NCI-H510A treated with DMSO at 0.1 percent for 48 hours (cell line): ENCODE measurements around the gene TRPT1.

ENCODE experiments used
- DNase-seq: peaks from one replicate; lab custom pipeline; 2025; lab: John Stamatoyannopoulos, UW

The TRPT1 gene

DNA sequence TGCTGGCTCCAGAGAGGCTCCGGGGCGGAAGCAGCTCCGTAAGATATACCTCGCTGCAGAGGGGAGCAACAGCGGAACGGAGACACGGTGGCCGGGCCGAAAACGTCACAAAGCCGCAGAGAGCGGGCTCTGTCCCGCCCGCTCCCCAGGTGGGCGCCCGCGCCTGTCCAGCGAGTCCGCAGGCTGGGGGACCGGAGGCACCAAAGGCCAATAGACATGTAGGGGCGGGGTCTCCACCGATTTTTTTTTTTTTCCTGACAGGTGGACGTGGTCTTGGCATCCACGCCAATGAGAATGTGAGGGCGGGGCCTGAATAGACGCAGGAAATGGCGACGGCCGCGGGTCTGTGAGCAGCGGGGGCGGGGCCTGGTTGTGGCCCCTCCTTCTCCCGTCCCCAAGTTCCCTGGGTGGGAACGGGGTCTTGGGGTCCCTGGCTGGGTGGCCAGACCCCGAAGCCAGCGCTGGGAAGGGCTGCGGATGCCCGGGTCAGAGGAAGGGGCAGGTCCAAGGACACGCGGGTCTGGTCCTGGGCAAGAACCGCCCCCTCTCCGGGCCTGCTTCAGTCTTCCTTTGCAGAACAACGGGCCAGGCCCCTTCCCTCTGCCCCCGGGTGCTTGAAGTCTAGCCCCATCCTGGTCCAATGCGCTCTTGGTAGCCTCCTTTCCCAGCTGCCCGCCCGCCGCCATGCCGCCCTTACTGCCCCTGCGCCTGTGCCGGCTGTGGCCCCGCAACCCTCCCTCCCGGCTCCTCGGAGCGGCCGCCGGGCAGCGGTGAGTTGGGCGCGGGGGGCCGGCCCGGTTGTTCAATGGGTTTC lies 4.4 kb upstream of the TRPT1 start, which contains the start of gene DNAJC4:
TSS of gene DNAJC4 (plus strand) at position 378 of the 814 bp plus-strand sequence. CDS start at position 685, 307 bp downstream.
- peak; percentile 95 for DNase-seq

DNA sequence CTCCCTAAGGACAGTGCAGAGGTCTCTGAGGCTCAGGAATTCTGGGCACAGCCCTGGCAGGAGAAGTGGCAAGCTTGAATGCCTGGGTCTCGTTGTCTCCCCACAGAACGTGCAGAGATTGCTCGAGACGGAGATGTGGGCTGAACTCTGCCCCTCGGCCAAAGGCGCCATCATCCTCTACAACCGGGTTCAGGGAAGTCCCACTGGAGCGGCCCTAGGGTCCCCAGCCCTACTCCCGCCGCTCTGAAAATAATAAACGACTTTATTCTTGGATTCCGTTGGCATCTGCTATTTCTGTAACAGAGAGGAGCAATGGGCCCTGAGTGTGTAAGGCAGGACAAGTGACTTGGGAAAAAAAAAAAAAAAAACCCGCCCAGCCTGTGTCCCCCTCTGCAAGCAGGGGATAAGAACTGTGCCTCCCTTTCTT lies 3.8 kb upstream of the TRPT1 start:
- no peak for DNase-seq

DNA sequence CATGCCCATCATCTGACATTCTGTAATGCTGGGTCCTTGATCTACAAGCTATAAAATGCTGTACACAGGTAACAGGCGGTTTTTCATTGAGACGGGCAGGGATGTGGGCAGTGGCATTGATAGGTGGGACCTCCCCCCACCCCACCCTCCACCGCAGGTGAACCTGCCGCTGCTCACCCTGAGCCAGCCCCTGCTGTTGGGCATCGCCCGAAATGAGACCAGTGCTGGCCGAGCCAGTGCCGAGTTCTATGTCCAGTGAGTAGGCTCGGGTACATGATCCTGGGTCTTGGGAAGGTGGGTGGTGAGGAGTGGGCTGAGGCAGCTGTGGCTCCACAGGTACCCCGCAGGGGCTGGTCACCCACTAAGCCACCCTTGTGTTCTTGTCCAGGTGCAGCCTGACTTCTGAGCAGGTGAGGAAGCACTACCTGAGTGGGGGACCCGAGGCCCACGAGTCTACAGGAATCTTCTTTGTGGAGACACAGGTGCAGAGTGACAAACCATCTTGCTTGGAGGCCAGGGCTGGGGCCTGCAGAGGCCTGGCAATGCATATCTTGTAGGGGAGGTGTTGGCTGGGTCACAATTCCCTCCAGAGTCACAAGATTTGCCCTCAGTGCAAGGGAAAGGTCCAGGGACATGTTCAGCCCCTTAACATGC lies 3.2 kb upstream of the TRPT1 start:
- no peak for DNase-seq

DNA sequence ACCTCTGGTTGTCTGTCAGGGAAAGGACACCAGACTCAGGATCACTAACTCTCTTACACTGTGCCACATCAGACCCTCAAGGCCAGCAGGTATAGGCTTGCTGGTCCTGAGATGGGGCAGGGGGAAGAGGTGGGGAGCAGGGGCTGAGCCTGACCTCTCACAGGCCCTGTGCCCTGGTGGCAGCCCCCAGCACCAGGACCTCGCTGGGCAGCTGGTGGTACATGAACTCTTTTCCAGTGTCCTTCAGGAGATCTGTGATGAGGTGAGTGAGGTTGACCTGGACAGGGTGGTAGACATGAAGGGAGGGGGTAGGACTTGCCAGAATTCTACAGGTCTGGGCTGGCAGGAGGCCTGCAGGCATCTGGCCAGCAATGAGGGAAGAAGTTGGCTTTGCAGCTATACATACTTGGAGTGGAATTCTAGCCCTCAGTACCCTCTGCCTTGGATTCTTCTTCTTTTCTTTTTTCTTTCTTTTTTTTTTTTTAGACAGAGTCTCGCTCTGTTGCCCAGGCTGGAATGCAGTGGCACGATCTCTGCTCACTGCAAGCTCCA lies 1.5 kb upstream of the TRPT1 start:
- DNase-seq = no peak

DNA sequence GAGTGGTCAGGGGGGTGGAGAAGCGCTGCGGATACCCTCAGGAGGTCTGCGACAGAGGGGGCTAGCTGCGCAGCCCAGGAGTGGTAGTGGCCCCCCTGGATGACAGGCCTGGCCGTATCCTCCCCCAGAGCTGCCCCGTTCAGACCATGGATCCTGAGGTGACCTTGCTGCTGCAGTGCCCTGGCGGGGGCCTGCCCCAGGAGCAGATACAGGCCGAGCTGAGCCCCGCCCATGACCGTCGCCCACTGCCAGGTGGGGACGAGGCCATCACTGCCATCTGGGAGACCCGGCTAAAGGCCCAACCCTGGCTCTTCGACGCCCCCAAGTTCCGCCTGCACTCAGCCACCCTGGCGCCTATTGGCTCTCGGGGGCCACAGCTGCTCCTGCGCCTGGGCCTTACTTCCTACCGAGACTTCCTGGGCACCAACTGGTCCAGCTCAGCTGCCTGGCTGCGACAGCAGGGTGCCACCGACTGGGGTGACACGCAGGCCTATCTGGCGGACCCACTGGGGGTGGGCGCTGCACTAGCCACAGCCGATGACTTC lies 593 bp upstream of the TRPT1 start:
- peak; percentile 74 for DNase-seq

DNA sequence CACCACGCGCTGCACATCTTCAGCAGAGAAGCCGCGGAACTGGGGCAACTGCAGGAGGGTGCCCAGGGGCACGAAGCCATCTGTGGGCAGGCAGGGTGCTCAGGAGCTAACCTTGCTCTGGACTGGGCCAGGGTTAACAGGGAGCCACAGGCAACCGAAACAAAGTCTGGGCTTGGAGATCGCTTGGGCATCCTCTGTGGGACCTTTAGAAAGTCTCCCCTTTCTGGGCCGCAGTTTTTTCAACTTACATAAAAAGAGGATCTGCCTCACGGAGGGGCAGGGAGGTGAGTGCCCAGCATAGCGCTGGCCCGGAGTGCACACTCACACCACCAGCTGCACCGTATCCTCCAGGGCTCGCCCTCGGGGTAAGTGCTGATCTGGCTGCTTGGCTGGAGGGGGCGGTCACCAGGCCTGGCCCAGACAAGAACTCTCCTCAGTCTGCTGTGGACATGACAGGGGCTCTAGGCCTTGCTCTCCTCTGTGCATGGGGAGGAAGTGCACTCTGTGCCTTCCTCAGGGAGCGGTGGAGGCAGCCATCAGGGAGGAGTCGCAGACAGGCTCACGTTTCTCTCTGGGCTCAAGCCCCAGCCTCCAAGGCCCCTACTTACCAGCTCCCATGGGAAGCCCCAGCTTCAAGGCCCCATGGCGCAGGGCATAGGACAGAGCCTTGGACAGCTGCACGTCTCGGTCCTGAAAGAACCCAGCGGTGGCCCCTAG lies 937 bp downstream of the TRPT1 start:
- DNase-seq = no peak

DNA sequence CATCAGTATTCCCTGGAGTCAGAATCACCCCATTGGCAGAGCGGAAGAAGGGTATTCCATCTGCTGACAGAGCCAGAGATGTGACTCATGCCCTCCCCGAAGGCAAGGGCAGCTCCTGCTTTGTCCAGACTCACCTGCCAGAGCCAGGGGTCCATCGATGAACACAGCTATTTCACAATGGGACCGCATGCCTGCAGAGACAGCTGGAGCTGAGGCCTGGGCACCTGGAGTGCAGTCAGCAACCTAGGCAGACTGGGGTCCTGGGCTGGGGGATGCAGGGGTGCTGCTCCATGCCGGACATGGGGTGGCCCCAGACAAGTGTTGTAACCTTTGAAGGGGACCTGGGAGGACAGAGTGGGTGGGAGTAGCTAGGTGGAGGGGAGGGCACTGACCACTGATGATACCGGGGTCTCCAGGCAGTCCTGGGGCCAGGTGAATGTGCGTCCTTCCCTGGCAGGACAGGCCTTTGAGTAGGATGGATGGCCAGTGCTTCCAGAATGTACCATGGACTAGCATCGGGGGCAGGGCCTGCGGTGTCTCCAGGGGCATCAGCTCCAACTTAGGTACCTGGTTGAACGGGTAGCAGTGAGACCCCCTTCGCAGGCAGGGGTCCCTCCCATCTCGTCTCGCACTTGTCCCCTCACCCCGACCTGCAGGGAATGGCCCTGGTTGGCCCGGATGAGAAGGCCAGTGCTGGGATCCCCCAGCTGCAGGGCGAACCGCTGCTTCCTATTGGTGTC lies 1.7 kb downstream of the TRPT1 start:
- DNase-seq = no peak

DNA sequence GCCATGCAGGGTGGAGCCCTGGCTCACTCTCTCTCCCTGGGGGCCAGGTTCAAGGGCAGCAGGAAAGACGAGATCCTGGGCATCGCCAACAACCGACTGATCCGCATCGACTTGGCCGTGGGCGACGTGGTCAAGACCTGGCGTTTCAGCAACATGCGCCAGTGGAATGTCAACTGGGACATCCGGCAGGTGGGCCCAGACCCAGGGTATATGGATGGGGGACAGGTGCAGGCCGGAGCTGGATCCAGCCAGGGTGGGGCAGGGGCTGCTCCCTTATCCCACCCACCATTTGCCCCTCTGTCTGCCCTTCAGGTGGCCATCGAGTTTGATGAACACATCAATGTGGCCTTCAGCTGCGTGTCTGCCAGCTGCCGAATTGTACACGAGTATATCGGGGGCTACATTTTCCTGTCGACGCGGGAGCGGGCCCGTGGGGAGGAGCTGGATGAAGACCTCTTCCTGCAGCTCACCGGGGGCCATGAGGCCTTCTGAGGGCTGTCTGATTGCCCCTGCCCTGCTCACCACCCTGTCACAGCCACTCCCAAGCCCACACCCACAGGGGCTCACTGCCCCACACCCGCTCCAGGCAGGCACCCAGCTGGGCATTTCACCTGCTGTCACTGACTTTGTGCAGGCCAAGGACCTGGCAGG lies 2.9 kb downstream of the TRPT1 start:
- DNase-seq = no peak

DNA sequence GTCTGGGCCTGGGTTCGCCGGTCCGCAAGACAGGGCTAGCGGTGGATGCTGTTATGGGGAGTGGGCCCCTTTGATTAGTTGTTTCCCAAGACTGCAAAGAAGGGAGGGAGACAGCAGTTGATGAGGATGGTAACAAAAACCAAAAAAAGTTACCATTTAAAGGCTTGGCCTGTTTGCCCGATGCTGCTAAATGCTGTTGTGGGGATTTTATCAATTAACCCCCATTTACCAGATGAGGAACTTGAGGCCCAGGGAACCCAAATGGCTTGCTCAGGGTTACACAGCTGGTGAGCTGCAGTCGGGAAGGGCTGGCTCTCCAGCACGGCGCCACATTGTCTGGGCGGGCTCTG lies 3.4 kb downstream of the TRPT1 start:
- no peak for DNase-seq

DNA sequence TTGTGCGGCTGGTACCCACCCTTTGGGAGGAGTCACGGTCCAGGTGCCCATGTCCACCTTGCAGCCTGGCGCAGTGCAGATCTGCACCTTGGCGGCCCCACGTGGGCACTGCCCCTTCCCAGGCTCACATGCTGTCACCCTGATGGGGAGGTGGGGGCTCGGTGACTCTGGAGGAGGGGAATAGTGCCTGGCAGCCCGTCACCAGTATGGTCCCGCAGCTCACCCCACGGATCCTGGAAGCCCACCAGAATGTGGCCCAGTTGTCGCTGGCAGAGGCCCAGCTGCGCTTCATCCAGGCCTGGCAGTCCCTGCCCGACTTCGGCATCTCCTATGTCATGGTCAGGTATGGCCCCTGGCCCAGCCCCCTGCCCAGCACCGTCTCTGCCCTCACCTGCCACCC lies 5.2 kb downstream of the TRPT1 start:
- no peak for DNase-seq

DNA sequence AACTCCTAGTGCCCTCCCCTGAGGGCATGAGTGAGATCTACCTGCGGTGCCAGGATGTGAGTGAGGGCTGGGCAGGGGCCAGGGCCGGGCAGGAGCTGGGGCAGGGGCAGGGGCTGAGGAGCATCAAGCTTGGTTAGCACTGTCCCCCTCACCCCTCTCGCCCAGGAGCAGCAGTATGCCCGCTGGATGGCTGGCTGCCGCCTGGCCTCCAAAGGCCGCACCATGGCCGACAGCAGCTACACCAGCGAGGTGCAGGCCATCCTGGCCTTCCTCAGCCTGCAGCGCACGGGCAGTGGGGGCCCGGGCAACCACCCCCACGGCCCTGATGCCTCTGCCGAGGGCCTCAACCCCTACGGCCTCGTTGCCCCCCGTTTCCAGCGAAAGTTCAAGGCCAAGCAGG lies 5.7 kb downstream of the TRPT1 start:
- no peak for DNase-seq

DNA sequence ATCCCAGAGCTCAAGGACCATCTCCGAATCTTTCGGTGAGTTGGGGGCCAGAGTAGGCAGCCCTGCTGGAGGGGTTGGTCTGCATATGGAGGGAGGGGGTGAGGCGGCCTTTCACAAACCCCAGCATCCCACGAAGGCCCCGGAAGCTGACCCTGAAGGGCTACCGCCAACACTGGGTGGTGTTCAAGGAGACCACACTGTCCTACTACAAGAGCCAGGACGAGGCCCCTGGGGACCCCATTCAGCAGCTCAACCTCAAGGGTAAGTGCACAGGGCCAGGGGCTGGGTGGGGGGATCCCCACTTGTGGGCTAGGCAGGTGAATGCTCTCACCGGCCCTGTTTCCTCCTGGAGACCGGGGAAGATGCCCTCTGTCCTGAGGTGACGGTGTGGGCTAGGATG lies 6.2 kb downstream of the TRPT1 start:
- no peak for DNase-seq

DNA sequence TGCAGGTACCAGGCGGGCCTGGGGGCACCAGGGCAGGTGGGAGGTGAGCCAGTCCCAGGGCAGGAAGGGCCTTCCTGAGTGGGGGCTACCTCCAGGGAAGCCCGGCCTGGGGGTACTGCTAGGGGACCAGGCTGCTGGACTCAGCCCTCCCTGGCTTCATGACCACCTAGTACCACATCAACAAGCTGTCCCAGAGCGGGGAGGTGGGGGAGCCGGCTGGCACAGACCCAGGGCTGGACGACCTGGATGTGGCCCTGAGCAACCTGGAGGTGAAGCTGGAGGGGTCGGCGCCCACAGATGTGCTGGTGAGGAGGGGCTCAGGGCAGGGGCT lies 6.7 kb downstream of the TRPT1 start:
- no peak for DNase-seq

DNA sequence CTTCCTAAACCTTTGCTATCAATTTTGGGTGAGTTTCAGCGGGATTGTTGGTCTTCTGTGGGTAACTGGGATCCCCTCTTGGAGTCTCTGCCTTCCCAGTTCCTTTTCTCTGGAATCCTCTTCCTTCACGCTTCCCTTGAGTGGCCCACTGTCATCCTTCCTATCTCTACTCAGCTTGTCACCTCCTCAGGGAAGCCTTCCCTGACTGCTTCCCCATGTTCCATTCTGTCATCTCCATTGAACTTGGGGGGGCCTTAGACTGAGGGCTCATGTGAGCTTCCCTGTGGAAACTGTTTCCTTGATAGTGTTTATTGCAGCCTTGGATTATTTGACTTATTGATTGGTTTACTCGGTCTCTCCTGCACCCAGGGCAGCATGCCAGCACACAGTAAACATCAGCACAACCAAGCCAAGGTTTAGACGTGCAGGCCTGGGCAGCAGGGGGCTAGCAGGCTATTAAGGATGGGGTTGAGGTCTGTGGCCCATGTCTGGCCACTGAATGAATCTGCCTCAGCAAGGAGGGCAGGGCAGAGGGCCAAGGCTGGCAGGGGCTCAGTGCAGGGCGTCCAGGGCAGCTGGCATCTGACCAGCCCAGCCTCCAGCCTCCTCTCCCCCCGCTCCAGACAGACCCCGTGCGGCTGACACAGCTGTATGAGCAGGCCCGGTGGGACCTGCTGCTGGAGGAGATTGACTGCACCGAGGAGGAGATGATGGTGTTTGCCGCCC lies 7.2 kb downstream of the TRPT1 start:
- no peak for DNase-seq

DNA sequence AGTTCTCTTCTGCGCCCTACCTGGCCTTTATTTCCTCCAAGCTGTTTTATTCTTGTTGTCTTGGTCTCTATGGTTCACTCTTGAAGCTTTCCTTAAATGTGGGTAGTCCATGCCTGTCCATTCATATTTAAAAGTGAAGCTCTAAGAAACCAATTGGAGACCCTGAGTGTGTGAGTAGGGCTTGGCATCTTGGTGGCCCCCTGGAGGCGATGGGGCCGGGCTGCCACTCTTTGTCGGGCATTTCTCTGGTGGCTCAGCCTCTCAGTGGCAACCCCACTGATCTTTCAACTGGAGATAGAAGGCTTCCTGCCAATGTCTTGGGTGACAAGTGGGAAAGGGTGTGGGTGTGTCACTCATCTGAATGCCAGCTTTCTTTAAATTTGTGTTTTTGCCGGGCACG lies 9.1 kb downstream of the TRPT1 start:
- DNase-seq = no peak

DNA sequence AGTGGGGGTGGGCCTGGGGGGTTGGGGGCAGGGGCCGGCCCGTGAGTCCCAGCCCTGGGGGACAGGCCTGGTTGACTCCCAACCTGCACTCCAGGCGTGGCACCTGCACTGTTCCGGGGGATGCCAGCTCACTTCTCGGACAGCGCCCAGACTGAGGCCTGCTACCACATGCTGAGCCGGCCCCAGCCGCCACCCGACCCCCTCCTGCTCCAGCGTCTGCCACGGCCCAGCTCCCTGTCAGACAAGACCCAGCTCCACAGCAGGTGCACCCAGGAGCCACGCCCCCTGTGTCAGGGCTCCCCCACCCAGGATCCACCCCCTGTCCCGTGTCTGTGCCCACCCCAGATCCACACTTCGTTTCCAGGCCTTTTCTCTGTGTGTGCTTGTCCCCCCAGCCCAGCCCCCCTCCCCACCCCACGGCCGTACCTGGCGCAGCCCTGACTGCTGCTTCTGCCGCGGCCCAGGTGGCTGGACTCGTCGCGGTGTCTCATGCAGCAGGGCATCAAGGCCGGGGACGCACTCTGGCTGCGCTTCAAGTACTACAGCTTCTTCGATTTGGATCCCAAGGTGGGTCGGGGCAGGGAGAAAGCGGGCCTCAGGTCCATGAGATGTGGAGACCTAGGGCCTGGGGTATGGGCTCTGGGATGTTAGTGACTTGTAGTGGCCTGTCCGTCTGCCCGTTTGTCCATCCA lies 14.7 kb downstream of the TRPT1 start:
- DNase-seq = no peak

DNA sequence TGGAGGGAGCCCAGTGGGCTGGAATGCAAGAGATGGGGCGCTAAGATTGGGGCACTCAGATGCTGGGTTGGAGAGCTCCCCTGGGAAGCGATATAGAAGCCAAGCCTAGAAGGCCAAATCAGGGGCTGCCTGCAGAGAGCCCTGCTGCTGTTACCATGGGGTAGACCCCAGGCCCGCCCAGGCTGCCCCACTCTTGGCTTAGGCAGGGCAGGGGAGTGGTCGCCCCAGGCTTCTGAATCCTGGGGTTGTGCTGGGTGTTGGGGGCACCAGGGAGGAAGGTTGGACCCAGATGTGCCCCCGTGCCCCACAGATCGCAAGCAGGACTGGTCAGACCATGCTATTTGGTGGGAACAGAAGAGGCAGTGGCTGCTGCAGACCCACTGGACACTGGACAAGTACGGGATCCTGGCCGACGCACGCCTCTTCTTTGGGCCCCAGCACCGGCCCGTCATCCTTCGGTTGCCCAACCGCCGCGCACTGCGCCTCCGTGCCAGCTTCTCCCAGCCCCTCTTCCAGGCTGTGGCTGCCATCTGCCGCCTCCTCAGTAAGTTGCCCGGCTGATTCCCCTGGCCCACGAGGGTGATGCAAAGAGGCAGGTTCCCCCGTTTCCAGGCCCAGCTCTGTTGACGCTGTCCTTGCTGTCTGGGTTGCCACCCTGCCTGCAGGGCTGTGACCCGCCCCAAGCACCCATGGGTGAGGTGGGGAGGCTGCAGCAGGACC lies 15.5 kb downstream of the TRPT1 start:
- DNase-seq = no peak

DNA sequence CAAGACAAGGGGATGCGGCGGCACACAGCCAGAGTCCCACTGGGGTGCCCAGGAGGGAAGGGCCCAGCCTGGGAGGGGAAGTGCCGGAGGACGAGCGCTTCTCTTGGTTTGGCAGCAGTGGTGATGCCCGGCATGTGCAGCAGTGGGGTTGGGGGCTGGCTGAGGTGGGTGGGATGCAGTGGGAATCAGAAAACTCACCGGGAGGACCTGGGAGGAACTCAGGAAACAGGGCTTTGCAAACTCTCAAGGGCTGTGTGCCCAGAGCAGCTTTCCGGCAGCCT lies 16.5 kb downstream of the TRPT1 start:
- no peak for DNase-seq

DNA sequence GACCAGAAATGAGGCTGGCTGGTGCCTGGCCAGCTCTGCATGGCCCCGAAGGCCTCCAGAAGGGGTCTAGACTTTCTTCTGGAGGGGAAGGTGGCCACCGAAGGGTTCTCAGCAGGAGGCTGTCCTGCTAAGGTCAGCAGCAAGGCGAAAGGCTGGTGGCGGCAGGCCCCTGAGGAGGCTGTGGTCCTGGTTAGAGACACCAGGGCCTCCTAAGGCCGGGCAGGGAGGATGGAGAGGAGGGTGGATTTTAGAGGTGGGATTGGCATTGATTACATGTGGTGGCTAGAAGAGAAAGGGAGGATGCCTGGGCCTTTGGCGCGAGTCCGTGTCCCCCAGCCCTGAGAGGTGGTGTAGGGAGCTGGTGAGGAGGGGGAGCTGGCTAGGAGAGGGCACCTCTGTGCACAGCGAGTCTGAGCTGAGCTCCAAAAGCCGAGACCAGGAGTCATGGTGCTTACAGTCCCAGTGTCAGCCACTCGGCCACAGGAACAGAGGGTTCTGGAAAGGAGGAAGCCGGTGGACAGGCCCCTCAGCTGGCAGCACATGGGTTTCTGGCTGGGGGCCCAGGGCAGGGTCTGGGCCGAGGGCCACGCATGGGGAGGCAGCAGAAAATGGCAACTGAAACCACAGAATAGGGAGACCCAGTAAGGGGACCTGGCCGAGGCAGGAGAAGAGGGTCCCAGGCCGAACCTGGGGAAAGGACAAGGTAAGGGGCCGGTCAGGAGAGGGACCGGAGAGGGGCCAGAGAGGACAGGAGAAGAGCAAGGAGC lies 17.0 kb downstream of the TRPT1 start:
- no peak for DNase-seq
